ENCODE data around the gene HMBS.
"Not testable (repeated sequence)": the region's sequence is repeated elsewhere in the genome, so short reads cannot be mapped to it uniquely, and the experiment has no call there.

Gene HMBS

DNA sequence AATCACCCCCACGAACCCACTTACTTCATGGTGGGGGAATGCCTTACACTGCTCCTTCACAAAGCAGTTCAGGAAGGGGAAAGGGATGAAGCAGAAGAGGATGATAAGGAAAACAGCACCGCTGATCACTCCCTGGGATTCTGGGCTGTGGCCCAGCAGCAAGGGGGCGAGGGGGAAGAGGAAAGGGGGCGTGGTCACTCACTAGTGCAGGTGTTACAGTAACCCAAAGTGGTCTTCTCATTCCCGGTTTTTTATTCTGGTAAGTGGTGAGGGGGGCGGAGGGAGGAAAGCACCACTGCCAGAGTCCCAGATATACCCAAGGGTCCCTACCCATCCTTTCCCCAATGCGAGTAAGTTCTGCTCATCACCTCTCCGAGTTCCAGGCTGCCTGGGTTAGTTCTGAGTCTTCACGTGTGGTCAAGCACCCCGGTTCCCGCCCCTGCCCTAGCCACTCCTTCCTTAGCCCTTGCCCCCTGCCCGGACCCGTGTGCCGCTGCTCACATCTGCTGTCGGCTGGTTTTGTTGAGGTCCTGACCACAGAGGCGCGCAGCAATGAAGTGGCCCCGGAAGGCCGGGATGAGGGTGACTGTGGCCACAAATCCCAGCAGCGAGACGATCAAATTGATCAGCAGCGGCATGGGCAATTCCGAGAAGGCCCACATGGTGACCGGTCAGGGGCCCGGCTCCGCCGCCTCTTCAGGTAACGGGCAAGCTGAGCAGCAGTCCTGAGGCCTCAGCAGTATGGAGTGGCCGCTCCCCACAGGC lies 16.5 kb downstream of the HMBS start:
- Histone ChIP-seq H3K36me3 (ENCODE audit: insufficient read depth, low read length) (peaks cover 19% of the 10 kb centered on the region; the same call in 1 of the 2 replicates), H3K27me3 (ENCODE audit: insufficient read depth, low read length, poor library complexity, severe bottlenecking) (no peaks in the 10 kb centered on the region), H3K9ac (ENCODE audit: low read depth, low read length, poor library complexity, severe bottlenecking) (peak overlapping the region; percentile 84), H4K20me1 (ENCODE audit: insufficient read depth, low read length, poor library complexity, severe bottlenecking) (no peaks in the 10 kb centered on the region), H3F3A (ENCODE audit: low read depth) (no peaks in the 10 kb centered on the region), H3K79me2 (ENCODE audit: insufficient read depth, low read length) (peaks cover 51% of the 10 kb centered on the region), H3K9me3 (ENCODE audit: insufficient read depth, low read depth, low read length) (no peaks in the 10 kb centered on the region), H3K4me1 (ENCODE audit: insufficient read depth, low read length, poor library complexity, severe bottlenecking) (peaks cover 24% of the 10 kb centered on the region), H3K4me2 (ENCODE audit: low read depth, low read length, poor library complexity, severe bottlenecking) (peak overlapping the region; percentile 99), H3K9me2 (replicated peaks; ENCODE audit: low read depth, low read length) (no peaks in the 10 kb centered on the region), H2AFZ (ENCODE audit: low read length) (peak overlapping the region; percentile 91), H3K4me3 (ENCODE audit: low read length, poor library complexity, severe bottlenecking) (peak overlapping the region; percentile 88)
- TF ChIP-seq EZH2phosphoT487 (IDR thresholded peaks at IDR 0.05; ENCODE audit: borderline replicate concordance): no peak
- TF ChIP-seq, protein P1, sequence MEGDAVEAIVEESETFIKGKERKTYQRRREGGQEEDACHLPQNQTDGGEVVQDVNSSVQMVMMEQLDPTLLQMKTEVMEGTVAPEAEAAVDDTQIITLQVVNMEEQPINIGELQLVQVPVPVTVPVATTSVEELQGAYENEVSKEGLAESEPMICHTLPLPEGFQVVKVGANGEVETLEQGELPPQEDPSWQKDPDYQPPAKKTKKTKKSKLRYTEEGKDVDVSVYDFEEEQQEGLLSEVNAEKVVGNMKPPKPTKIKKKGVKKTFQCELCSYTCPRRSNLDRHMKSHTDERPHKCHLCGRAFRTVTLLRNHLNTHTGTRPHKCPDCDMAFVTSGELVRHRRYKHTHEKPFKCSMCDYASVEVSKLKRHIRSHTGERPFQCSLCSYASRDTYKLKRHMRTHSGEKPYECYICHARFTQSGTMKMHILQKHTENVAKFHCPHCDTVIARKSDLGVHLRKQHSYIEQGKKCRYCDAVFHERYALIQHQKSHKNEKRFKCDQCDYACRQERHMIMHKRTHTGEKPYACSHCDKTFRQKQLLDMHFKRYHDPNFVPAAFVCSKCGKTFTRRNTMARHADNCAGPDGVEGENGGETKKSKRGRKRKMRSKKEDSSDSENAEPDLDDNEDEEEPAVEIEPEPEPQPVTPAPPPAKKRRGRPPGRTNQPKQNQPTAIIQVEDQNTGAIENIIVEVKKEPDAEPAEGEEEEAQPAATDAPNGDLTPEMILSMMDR (conservative IDR thresholded peaks at IDR 0.05; ENCODE audit: low read length): no peak

DNA sequence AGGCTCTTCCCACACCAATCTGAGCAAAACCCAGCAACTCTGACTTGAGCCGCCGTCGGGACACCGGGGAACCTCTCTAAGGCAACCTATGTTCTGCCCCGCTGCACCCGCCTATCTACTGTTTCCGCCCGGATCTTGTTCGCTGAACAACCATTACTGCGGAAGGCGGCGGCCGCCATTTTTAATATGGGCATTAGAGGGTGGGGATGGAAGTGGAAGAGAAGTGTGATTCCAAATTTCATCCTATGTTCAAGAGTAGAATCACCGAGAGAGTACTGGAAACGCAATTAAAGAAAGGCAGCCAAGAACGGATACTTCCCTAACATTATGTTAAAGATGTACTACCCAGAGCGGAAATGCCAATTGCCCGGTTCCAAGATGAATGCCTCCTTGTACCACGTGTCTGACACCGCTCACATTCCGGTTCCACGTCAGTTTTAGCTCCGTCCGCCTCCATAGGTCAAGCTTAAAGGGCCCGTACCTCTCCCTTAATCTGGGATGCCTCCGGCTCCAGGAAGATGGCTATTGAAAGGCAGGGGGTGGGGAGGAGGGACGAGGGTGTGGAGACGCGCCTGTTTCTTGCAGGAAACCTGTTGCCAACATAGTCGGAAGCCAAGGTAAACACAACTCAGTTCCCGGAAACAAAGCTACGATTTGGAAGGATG lies 17.2 kb downstream of the HMBS start, which contains the start of gene DPAGT1:
TSS of gene DPAGT1 (minus strand) at position 95 of the 665 bp plus-strand sequence. CDS start 198 bp downstream, outside the sequence.
- Histone ChIP-seq H3K4me2 (ENCODE audit: low read depth, low read length, poor library complexity, severe bottlenecking) (peak within 1 kb of the TSS; percentile 99), H3K9me2 (replicated peaks; ENCODE audit: low read depth, low read length) (no peaks in the 10 kb centered on the region), H3K27me3 (ENCODE audit: insufficient read depth, low read length, poor library complexity, severe bottlenecking) (no peaks in the 10 kb centered on the region), H3K4me3 (ENCODE audit: low read length, poor library complexity, severe bottlenecking) (peak within 1 kb of the TSS; percentile 88), H3K9ac (ENCODE audit: low read depth, low read length, poor library complexity, severe bottlenecking) (peak within 1 kb of the TSS; percentile 84), H3F3A (ENCODE audit: low read depth) (no peaks in the 10 kb centered on the region), H4K20me1 (ENCODE audit: insufficient read depth, low read length, poor library complexity, severe bottlenecking) (no peaks in the 10 kb centered on the region), H3K79me2 (ENCODE audit: insufficient read depth, low read length) (peaks cover 49% of the 10 kb centered on the region), H3K9me3 (ENCODE audit: insufficient read depth, low read depth, low read length) (no peaks in the 10 kb centered on the region), H3K4me1 (ENCODE audit: insufficient read depth, low read length, poor library complexity, severe bottlenecking) (peaks cover 31% of the 10 kb centered on the region), H2AFZ (ENCODE audit: low read length) (peak within 1 kb of the TSS; percentile 91), H3K36me3 (ENCODE audit: insufficient read depth, low read length) (peaks cover 16% of the 10 kb centered on the region; the same call in 1 of the 2 replicates)
- no peak for TF ChIP-seq EZH2phosphoT487 (IDR thresholded peaks at IDR 0.05; ENCODE audit: borderline replicate concordance)
- TF ChIP-seq, protein P1 (conservative IDR thresholded peaks at IDR 0.05; ENCODE audit: low read length): no peak

DNA sequence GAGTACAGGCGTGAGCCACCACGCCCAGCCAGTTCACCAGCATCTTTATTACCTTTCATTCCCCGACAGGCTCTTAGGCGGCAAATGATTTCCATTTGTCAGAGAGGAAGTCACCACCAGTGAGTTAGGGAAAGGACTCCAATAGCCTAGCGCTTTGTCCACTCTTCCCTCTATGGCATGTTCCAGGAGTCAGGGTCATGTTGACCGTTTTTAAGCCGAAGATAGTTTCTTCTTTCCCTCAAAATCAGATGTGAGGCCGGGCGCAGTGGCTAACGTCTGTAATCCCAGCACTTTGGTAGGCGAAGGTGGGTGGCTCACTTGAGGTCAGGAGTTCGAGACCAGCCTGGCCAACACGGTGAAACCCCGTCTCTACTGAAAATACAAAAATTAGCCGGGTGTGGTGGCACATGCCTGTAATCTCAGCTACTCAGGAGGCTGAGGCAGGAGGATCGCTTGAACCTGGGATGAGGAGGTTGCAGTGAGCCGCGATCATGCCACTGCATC lies 18.5 kb downstream of the HMBS start:
- H3K27me3 ChIP-seq (ENCODE audit: insufficient read depth, low read length, poor library complexity, severe bottlenecking); H4K20me1 ChIP-seq (ENCODE audit: insufficient read depth, low read length, poor library complexity, severe bottlenecking); H3F3A ChIP-seq (ENCODE audit: low read depth); H2AFZ ChIP-seq (ENCODE audit: low read length); H3K36me3 ChIP-seq (ENCODE audit: insufficient read depth, low read length); H3K9me3 ChIP-seq (ENCODE audit: insufficient read depth, low read depth, low read length); H3K9me2 ChIP-seq (replicated peaks; ENCODE audit: low read depth, low read length): not testable (repeated sequence)
- peak overlapping the region; percentile 88 for H3K4me3 ChIP-seq (ENCODE audit: low read length, poor library complexity, severe bottlenecking)
- peak overlapping the region; percentile 99 for H3K4me2 ChIP-seq (ENCODE audit: low read depth, low read length, poor library complexity, severe bottlenecking)
- peaks cover 34% of the 10 kb centered on the region for H3K4me1 ChIP-seq (ENCODE audit: insufficient read depth, low read length, poor library complexity, severe bottlenecking)
- H3K79me2 ChIP-seq (ENCODE audit: insufficient read depth, low read length): peaks cover 47% of the 10 kb centered on the region
- peak overlapping the region; percentile 84 for H3K9ac ChIP-seq (ENCODE audit: low read depth, low read length, poor library complexity, severe bottlenecking)

All from Loucy (cell line).